Measurements from ENCODE around the gene SNTB2. TPM values are rescaled to one million over a fixed set of nuclear protein-coding genes. Genes with fewer than 3 reads are reported as not detected.
A peak's percentile ranks its signal among the peaks of the same experiment; 100 is the strongest.
"Not testable (repeated sequence)": the region's sequence is repeated elsewhere in the genome, so short reads cannot be mapped to it uniquely, and the experiment has no call there.

Gene SNTB2
- total and polyA plus RNA-seq, 2 of the 13 experiments (the other 11 are each of a cell fraction or from before 2014, with no cell fraction given), result 11.5 to 19.2 TPM

DNA sequence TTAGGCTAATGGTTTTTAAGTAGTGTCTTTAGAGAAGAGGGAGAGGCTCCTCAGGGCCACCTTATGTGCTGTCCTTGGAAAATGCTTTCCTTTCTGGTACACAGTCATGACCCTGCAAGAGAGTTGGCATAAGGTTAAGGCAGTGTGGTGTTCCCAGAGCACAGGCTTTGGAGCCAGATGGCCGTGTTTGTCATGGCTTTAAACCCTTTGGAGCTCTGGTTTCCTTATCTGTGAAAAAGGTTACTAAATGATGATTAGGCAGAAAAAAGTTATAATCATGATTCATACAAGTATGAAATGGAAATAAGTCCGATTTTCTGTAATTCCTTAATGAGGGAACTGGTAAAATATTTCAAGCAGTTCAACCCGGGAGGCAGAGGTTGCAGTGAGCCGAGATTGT is 41.3 kb upstream of the SNTB2 start:
- Histone ChIP-seq H3K79me2 (ENCODE audit: insufficient read depth, low read length) (peaks cover 5% of the 10 kb centered on the region), H3K27ac (ENCODE audit: extremely low read length, insufficient read depth, low read length) (no peak overlapping the region), H3K4me1 (ENCODE audit: insufficient read depth, low read length) (no peaks in the 10 kb centered on the region), H3K4me2 (ENCODE audit: low read depth, low read length) (no peak overlapping the region), H3K9ac (ENCODE audit: insufficient read depth, low read depth, low read length) (no peak overlapping the region), H2AFZ (ENCODE audit: low read length) (no peak overlapping the region), H3K27me3 (ENCODE audit: control insufficient read depth in 1 of 2, insufficient read depth in 2 of 2, low read length in 2 of 2) (no peaks in the 10 kb centered on the region), H3K9me3 (ENCODE audit: low read length) (no peaks in the 10 kb centered on the region), H3K4me3 (replicated peaks in 1 of 3; ENCODE audit: insufficient read depth in 1 of 3, low read depth in 2 of 3, low read length in 3 of 3) (no peak overlapping the region), H3K36me3 (replicated peaks in 1 of 2; ENCODE audit: control insufficient read depth in 1 of 2, insufficient read depth in 2 of 2, low read length in 2 of 2) (peaks cover 31 to 75% of the 10 kb centered on the region in 2 experiments), H4K20me1 (ENCODE audit: insufficient read depth, low read length) (no peaks in the 10 kb centered on the region; the same call in 1 of the 2 replicates)
- no peak for DNase-seq (ENCODE audit: low spot score)
- ChIA-PET CTCF (ENCODE audit: low intra/inter-chr PET ratio, low total read pairs) (no interaction called here), POLR2A (no interaction called here)
- TF ChIP-seq ZNF557 (CRISPR knock-in tag; IDR thresholded peaks at IDR 0.05), result no peak
- peak; percentile 84 for TF ChIP-seq MAFF (IDR thresholded peaks at IDR 0.05; ENCODE audit: low read depth, low read length)
- TF ChIP-seq MAFK (conservative IDR thresholded peaks at IDR 0.05 in 1 of 2, IDR thresholded peaks at IDR 0.05 in 1 of 2; ENCODE audit: low read length in 2 of 2), result peak; percentile 81 to 88
- no TSS peak for BruUV-seq (replicated peaks)
- intact Hi-C loops (cut with micrococcal nuclease; ENCODE audit: unreplicated experiment) (no loop called here), in situ Hi-C loops (cut with HindIII; ENCODE audit: extremely low pct_ligation_motif_present, low pct_unique_long_range_greater_than_20kb) (no loop called here)
- no peak for ATAC-seq
- 87% methylated on average over 4 of the region's 4 CpGs for WGBS (ENCODE audit: low lambda C conversion rate)
- FAIRE-seq, result no peak

DNA sequence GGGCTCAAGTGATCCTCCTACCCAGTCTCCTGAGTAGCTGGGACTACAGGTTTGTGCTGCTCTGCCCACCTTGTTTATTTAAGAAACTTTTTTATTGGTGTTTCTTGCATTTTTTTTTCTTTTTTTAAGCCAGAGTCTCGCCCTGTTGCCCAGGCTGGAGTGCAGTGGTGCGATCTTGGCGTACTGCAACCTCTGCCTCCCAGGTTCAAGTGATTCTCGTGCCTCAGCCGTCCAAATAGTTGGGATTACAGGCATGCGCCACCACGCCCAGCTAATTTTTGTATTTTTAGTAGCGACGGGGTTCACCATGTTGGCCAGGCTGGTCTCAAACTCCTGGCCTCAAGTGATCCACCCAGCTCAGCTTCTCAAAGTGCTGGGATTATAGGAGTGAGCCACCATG is 37.3 kb upstream of the SNTB2 start:
- intact Hi-C loops (cut with micrococcal nuclease; ENCODE audit: unreplicated experiment) (loop anchor here (1.0 to 5.0 kb wide), 3 partner anchors 38 to 190 kb away; partner anchors contain the start of genes COG8, NIP7 and SNTB2), in situ Hi-C loops (cut with HindIII; ENCODE audit: extremely low pct_ligation_motif_present, low pct_unique_long_range_greater_than_20kb) (loop anchor here (5.0 kb wide), 1 partner anchor 138 kb away; no protein-coding TSS in a partner anchor)
- CTCF ChIA-PET (ENCODE audit: low intra/inter-chr PET ratio, low total read pairs), result interaction anchor here (2.3 kb wide), 1 partner anchor 137 kb away, joined by 44 read pairs; no protein-coding TSS in a partner anchor
- FAIRE-seq; H4K20me1 ChIP-seq (ENCODE audit: insufficient read depth, low read length); H3K4me2 ChIP-seq (ENCODE audit: low read depth, low read length); DNase-seq (ENCODE audit: low spot score); ATAC-seq; H2AFZ ChIP-seq (ENCODE audit: low read length); H3K79me2 ChIP-seq (ENCODE audit: insufficient read depth, low read length); H3K4me1 ChIP-seq (ENCODE audit: insufficient read depth, low read length); H3K27me3 ChIP-seq (ENCODE audit: control insufficient read depth in 1 of 2, insufficient read depth in 2 of 2, low read length in 2 of 2); H3K27ac ChIP-seq (ENCODE audit: extremely low read length, insufficient read depth, low read length); H3K4me3 ChIP-seq (replicated peaks in 1 of 3; ENCODE audit: insufficient read depth in 1 of 3, low read depth in 2 of 3, low read length in 3 of 3); BruUV-seq (replicated peaks); H3K9ac ChIP-seq (ENCODE audit: insufficient read depth, low read depth, low read length); H3K9me3 ChIP-seq (ENCODE audit: low read length): not testable (repeated sequence)
- peaks cover 23 to 75% of the 10 kb centered on the region in 2 experiments for H3K36me3 ChIP-seq (replicated peaks in 1 of 2; ENCODE audit: control insufficient read depth in 1 of 2, insufficient read depth in 2 of 2, low read length in 2 of 2)
- WGBS (ENCODE audit: low lambda C conversion rate), result 95% methylated on average over 9 of the region's 9 CpGs
- POLR2A ChIA-PET, result interaction anchor here (1.0 to 1.7 kb wide), 5 partner anchors 10 to 135 kb away, joined by 3 to 6 read pairs (median 3); partner anchors contain the start of gene SNTB2
